WTC11 (cell line): ENCODE results near the gene ASB5. TPM values are rescaled to one million over a fixed set of nuclear protein-coding genes. Genes with fewer than 3 reads are reported as not detected.

Experiments used
- ATAC-seq: fragments of 200-7000 bp; cut with Tn5 transposase; 2 replicates; pipeline ENCODE4 v1.10.0; 2021; ENCODE audit warnings: mild to moderate bottlenecking, moderate library complexity
- CTCF ChIA-PET: fragments of 300-600 bp; sonication (Branson Sonifier 250); formaldehyde crosslinking; loops from one replicate; lab custom pipeline; 2021; ENCODE audit warnings: antibody characterized with exemption; lab: Charles Lee
- POLR2A ChIA-PET: fragments of 350-600 bp; sonication (Branson Sonifier 250); formaldehyde crosslinking; loops from one replicate; lab custom pipeline; 2021; ENCODE audit warnings: antibody characterized with exemption; lab: Charles Lee
- DNase-seq: peaks from one replicate; pipeline ENCODE4 v3.0.0; 2021; ENCODE audit warnings: low spot score
- H3K27ac Mint-ChIP-seq: 2 replicates; pipeline ENCODE4 v1.8.0; 2021; ENCODE audit warnings: mixed read lengths
- H3K27me3 Mint-ChIP-seq: 2 replicates; pipeline ENCODE4 v1.8.0; 2021; ENCODE audit warnings: low read depth, mild to moderate bottlenecking, moderate library complexity, mixed read lengths
- H3K36me3 Mint-ChIP-seq: 2 replicates; pipeline ENCODE4 v1.8.0; 2021; ENCODE audit warnings: mixed read lengths
- H3K4me1 Mint-ChIP-seq: 2 replicates; pipeline ENCODE4 v1.8.0; 2022; ENCODE audit warnings: mixed read lengths
- H3K4me3 Mint-ChIP-seq: 2 replicates; pipeline ENCODE4 v1.8.0; 2021; ENCODE audit warnings: mild to moderate bottlenecking, moderate library complexity, mixed read lengths
- H3K9me3 Mint-ChIP-seq: 2 replicates; pipeline ENCODE4 v1.8.0; 2021; ENCODE audit warnings: mixed read lengths
- CREM ChIP-seq: sonication (generic); formaldehyde crosslinking; IDR thresholded peaks from 2 replicates; pipeline ENCODE4 v1.8.1; 2022; ENCODE audit warnings: mild to moderate bottlenecking, missing genetic modification reagents, moderate library complexity
- FOXK1 ChIP-seq: sonication (generic); formaldehyde crosslinking; IDR thresholded peaks from 2 replicates; pipeline ENCODE4 v1.8.0; 2022; ENCODE audit warnings: mild to moderate bottlenecking, moderate library complexity, missing genetic modification reagents
- GABPB1 ChIP-seq: sonication (generic); formaldehyde crosslinking; IDR thresholded peaks from 2 replicates; pipeline ENCODE4 v1.8.1; 2023; ENCODE audit warnings: mild to moderate bottlenecking, missing genetic modification reagents
- HMGA2 ChIP-seq: fragments of 250-450 bp; sonication (Bioruptor Pico); IDR thresholded peaks from 2 replicates; pipeline ENCODE4 v1.4.0; 2021; ENCODE audit warnings: mild to moderate bottlenecking, moderate library complexity
- MXD4 ChIP-seq: fragments of 250-450 bp; sonication (Bioruptor Pico); IDR thresholded peaks from 2 replicates; pipeline ENCODE4 v1.8.0; 2021; ENCODE audit warnings: mild to moderate bottlenecking, moderate library complexity, borderline replicate concordance
- MYBL2 ChIP-seq: sonication (generic); formaldehyde crosslinking; IDR thresholded peaks from 2 replicates; pipeline ENCODE4 v1.8.1; 2023; ENCODE audit warnings: mild to moderate bottlenecking, moderate library complexity, missing genetic modification reagents
- OVOL2 ChIP-seq: fragments of 250-450 bp; sonication (Bioruptor Pico); IDR thresholded peaks from 2 replicates; pipeline ENCODE4 v1.9.0; 2021; ENCODE audit warnings: mild to moderate bottlenecking, borderline replicate concordance
- PRRX2 ChIP-seq: fragments of 250-450 bp; sonication (Bioruptor Pico); IDR thresholded peaks from 2 replicates; pipeline ENCODE4 v1.8.0; 2021; ENCODE audit warnings: mild to moderate bottlenecking
- RELA ChIP-seq: sonication (generic); formaldehyde crosslinking; IDR thresholded peaks from 2 replicates; pipeline ENCODE4 v1.8.1; 2022; ENCODE audit warnings: missing genetic modification reagents, mild to moderate bottlenecking, borderline replicate concordance
- TEAD1 ChIP-seq: sonication (generic); formaldehyde crosslinking; IDR thresholded peaks from 2 replicates; pipeline ENCODE4 v1.8.0; 2022; ENCODE audit warnings: mild to moderate bottlenecking, missing genetic modification reagents
- TEAD4 ChIP-seq: sonication (generic); formaldehyde crosslinking; IDR thresholded peaks from 2 replicates; pipeline ENCODE4 v1.8.0; 2022; ENCODE audit warnings: mild to moderate bottlenecking, missing genetic modification reagents
- TP53 ChIP-seq: sonication (generic); formaldehyde crosslinking; IDR thresholded peaks from 2 replicates; pipeline ENCODE4 v1.8.1; 2023; ENCODE audit warnings: mild to moderate bottlenecking, missing genetic modification reagents
- ZNF396 ChIP-seq: fragments of 250-450 bp; sonication (Bioruptor Pico); IDR thresholded peaks from 2 replicates; pipeline ENCODE4 v1.8.0; 2021; ENCODE audit warnings: mild to moderate bottlenecking, moderate library complexity, borderline replicate concordance
- ZNF423 ChIP-seq: fragments of 250-450 bp; sonication (Bioruptor Pico); IDR thresholded peaks from 2 replicates; pipeline ENCODE4 v2.1.2; 2022; ENCODE audit warnings: mild to moderate bottlenecking, moderate library complexity
- ZNF671 ChIP-seq: fragments of 250-450 bp; sonication (Bioruptor Pico); IDR thresholded peaks from 2 replicates; pipeline ENCODE4 v1.8.0; 2021; ENCODE audit warnings: mild to moderate bottlenecking
- total RNA-seq: library from RNA; stranded (reverse); gene quantifications from 3 replicates; pipeline ENCODE4 v1.2.3, GENCODE V29; 2021
- TF ChIP-seq, protein P1 (sequence below): sonication (generic); formaldehyde crosslinking; IDR thresholded peaks from 2 replicates; pipeline ENCODE4 v1.8.0; 2023; ENCODE audit warnings: mild to moderate bottlenecking, missing genetic modification reagents
- TF ChIP-seq, protein P2 (sequence below): sonication (generic); formaldehyde crosslinking; IDR thresholded peaks from 2 replicates; pipeline ENCODE4 v1.8.0; 2022; ENCODE audit warnings: mild to moderate bottlenecking, missing genetic modification reagents
- TF ChIP-seq, protein P3 (sequence below): sonication (generic); formaldehyde crosslinking; IDR thresholded peaks from 2 replicates; pipeline ENCODE4 v1.8.1; 2022; ENCODE audit warnings: low read depth, mild to moderate bottlenecking, moderate library complexity, missing genetic modification reagents, borderline replicate concordance
- TF ChIP-seq, protein P4 (sequence below): fragments of 250-450 bp; sonication (Bioruptor Pico); IDR thresholded peaks from 2 replicates; pipeline ENCODE4 v1.9.0; 2021; ENCODE audit warnings: mild to moderate bottlenecking, borderline replicate concordance
- TF ChIP-seq, protein P5 (sequence below): sonication (generic); formaldehyde crosslinking; IDR thresholded peaks from 2 replicates; pipeline ENCODE4 v1.8.0; 2022; ENCODE audit warnings: mild to moderate bottlenecking, missing genetic modification reagents
- TF ChIP-seq, protein P6 (sequence below): sonication (generic); formaldehyde crosslinking; IDR thresholded peaks from 2 replicates; pipeline ENCODE4 v1.8.1; 2023; ENCODE audit warnings: mild to moderate bottlenecking, missing genetic modification reagents
- TF ChIP-seq, protein P7 (sequence below): sonication (generic); formaldehyde crosslinking; IDR thresholded peaks from 2 replicates; pipeline ENCODE4 v1.8.0; 2022; ENCODE audit warnings: mild to moderate bottlenecking, missing genetic modification reagents

ASB5 gene
- total RNA-seq, 1 experiment from 2014 or later: not detected

DNA sequence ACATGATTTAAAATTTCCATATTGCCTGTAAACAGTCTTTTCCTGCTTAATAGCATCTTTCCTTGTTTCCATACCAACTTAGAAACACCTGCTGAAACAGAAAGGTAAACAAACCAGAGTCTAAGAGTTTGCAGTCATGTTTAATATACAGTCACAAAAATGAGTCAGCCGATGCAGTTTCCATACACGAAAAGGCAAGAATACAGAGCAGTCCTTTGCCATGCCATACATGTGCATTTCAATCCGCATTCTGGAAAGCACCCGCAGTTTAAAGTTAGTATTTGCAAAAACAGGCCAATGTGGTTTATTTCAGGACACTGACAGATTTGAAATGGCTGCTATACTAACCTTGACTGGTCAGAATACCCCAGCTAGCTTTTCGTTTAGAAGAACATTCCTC lies 32.1 kb downstream of the ASB5 start (continued):
- no peak for TF ChIP-seq MYBL2 (CRISPR knock-in tag)
- TF ChIP-seq, protein P1, sequence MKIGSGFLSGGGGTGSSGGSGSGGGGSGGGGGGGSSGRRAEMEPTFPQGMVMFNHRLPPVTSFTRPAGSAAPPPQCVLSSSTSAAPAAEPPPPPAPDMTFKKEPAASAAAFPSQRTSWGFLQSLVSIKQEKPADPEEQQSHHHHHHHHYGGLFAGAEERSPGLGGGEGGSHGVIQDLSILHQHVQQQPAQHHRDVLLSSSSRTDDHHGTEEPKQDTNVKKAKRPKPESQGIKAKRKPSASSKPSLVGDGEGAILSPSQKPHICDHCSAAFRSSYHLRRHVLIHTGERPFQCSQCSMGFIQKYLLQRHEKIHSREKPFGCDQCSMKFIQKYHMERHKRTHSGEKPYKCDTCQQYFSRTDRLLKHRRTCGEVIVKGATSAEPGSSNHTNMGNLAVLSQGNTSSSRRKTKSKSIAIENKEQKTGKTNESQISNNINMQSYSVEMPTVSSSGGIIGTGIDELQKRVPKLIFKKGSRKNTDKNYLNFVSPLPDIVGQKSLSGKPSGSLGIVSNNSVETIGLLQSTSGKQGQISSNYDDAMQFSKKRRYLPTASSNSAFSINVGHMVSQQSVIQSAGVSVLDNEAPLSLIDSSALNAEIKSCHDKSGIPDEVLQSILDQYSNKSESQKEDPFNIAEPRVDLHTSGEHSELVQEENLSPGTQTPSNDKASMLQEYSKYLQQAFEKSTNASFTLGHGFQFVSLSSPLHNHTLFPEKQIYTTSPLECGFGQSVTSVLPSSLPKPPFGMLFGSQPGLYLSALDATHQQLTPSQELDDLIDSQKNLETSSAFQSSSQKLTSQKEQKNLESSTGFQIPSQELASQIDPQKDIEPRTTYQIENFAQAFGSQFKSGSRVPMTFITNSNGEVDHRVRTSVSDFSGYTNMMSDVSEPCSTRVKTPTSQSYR: no peak

DNA sequence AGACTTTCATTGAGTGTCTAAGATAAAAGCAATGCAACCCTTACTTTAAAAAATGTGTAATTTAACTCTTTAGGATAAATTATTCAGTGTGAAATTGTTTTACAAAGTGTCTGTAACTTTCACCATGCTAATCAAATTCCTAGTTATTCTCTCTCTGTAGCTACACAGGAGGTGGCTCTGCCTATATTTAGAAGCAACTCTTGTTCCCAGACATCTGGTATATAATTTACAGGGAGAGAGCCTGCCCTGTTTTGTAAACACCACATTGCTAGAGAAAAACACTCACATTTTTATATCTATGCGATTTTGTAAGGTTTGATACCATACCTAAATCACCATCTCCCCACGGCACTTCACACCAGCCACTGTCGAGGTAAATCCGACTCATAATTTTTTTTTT lies 38.2 kb downstream of the ASB5 start:
- no peak for TF ChIP-seq PRRX2
- TF ChIP-seq, protein P2, sequence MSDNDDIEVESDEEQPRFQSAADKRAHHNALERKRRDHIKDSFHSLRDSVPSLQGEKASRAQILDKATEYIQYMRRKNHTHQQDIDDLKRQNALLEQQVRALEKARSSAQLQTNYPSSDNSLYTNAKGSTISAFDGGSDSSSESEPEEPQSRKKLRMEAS (CRISPR knock-in tag): no peak
- TF ChIP-seq, protein P3, sequence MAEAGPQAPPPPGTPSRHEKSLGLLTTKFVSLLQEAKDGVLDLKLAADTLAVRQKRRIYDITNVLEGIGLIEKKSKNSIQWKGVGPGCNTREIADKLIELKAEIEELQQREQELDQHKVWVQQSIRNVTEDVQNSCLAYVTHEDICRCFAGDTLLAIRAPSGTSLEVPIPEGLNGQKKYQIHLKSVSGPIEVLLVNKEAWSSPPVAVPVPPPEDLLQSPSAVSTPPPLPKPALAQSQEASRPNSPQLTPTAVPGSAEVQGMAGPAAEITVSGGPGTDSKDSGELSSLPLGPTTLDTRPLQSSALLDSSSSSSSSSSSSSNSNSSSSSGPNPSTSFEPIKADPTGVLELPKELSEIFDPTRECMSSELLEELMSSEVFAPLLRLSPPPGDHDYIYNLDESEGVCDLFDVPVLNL (CRISPR knock-in tag): no peak
- TF ChIP-seq RELA: no peak
- no peak for TF ChIP-seq HMGA2 (CRISPR knock-in tag)
- no peak for TF ChIP-seq FOXK1 (CRISPR knock-in tag)
- no peak for TF ChIP-seq TP53 (CRISPR knock-in tag)
- TF ChIP-seq ZNF671 (CRISPR knock-in tag): no peak
- TF ChIP-seq OVOL2: no peak
- TF ChIP-seq, protein P4, sequence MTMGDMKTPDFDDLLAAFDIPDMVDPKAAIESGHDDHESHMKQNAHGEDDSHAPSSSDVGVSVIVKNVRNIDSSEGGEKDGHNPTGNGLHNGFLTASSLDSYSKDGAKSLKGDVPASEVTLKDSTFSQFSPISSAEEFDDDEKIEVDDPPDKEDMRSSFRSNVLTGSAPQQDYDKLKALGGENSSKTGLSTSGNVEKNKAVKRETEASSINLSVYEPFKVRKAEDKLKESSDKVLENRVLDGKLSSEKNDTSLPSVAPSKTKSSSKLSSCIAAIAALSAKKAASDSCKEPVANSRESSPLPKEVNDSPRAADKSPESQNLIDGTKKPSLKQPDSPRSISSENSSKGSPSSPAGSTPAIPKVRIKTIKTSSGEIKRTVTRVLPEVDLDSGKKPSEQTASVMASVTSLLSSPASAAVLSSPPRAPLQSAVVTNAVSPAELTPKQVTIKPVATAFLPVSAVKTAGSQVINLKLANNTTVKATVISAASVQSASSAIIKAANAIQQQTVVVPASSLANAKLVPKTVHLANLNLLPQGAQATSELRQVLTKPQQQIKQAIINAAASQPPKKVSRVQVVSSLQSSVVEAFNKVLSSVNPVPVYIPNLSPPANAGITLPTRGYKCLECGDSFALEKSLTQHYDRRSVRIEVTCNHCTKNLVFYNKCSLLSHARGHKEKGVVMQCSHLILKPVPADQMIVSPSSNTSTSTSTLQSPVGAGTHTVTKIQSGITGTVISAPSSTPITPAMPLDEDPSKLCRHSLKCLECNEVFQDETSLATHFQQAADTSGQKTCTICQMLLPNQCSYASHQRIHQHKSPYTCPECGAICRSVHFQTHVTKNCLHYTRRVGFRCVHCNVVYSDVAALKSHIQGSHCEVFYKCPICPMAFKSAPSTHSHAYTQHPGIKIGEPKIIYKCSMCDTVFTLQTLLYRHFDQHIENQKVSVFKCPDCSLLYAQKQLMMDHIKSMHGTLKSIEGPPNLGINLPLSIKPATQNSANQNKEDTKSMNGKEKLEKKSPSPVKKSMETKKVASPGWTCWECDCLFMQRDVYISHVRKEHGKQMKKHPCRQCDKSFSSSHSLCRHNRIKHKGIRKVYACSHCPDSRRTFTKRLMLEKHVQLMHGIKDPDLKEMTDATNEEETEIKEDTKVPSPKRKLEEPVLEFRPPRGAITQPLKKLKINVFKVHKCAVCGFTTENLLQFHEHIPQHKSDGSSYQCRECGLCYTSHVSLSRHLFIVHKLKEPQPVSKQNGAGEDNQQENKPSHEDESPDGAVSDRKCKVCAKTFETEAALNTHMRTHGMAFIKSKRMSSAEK (CRISPR knock-in tag): no peak
- TF ChIP-seq TEAD1 (CRISPR knock-in tag): no peak
- TF ChIP-seq CREM: no peak
- ATAC-seq: no peak
- Mint-ChIP-seq H3K27ac (no peak overlapping the region), H3K27me3 (no peaks in the 10 kb centered on the region), H3K4me3 (no peak overlapping the region), H3K9me3 (0 out of 2 replicates have a peak, but pooled peaks cover 5% of the 10 kb centered on the region), H3K36me3 (no peaks in the 10 kb centered on the region), H3K4me1 (peaks cover 18% of the 10 kb centered on the region)
- no peak for DNase-seq
- POLR2A ChIA-PET: no interaction called here
- CTCF ChIA-PET: no interaction called here

DNA sequence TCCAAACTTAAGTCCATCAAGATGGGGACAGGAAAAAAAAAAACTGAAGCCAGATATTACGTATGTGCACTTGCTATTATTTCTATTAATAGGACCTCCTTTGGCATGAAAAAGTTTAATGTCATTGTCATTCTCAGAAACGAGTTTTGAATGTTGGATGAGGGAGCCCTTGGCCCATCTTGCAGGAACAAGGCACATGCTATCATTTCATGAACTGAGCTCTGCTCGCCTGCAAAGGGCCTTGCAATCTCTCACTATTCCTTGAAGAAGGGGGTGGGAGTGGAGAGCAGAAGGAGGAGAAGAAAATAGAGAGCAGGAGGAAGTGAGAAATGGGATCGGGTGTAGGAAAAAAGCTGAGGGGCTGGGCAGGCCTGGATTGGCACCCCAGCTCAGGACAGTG lies 39.4 kb downstream of the ASB5 start:
- POLR2A ChIA-PET: no interaction called here
- CTCF ChIA-PET: interaction anchor here (1.1 kb wide), 1 partner anchor 47 kb away, joined by 4 read pairs; no protein-coding TSS in a partner anchor
- H3K36me3 Mint-ChIP-seq: no peaks in the 10 kb centered on the region
- ATAC-seq (no peak), DNase-seq (no peak)
- H3K27me3 Mint-ChIP-seq: no peaks in the 10 kb centered on the region
- 0 out of 2 replicates have a peak, but pooled peaks cover 4% of the 10 kb centered on the region for H3K9me3 Mint-ChIP-seq
- no peak overlapping the region for H3K27ac Mint-ChIP-seq
- H3K4me1 Mint-ChIP-seq: peaks cover 18% of the 10 kb centered on the region
- H3K4me3 Mint-ChIP-seq: no peak overlapping the region
- TF ChIP-seq ZNF396 (CRISPR knock-in tag) (no peak), TEAD4 (CRISPR knock-in tag) (no peak), MXD4 (CRISPR knock-in tag) (no peak), GABPB1 (CRISPR knock-in tag) (no peak), ZNF423 (CRISPR knock-in tag) (no peak)
- TF ChIP-seq, protein P5, sequence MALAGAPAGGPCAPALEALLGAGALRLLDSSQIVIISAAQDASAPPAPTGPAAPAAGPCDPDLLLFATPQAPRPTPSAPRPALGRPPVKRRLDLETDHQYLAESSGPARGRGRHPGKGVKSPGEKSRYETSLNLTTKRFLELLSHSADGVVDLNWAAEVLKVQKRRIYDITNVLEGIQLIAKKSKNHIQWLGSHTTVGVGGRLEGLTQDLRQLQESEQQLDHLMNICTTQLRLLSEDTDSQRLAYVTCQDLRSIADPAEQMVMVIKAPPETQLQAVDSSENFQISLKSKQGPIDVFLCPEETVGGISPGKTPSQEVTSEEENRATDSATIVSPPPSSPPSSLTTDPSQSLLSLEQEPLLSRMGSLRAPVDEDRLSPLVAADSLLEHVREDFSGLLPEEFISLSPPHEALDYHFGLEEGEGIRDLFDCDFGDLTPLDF: no peak
- TF ChIP-seq, protein P6, sequence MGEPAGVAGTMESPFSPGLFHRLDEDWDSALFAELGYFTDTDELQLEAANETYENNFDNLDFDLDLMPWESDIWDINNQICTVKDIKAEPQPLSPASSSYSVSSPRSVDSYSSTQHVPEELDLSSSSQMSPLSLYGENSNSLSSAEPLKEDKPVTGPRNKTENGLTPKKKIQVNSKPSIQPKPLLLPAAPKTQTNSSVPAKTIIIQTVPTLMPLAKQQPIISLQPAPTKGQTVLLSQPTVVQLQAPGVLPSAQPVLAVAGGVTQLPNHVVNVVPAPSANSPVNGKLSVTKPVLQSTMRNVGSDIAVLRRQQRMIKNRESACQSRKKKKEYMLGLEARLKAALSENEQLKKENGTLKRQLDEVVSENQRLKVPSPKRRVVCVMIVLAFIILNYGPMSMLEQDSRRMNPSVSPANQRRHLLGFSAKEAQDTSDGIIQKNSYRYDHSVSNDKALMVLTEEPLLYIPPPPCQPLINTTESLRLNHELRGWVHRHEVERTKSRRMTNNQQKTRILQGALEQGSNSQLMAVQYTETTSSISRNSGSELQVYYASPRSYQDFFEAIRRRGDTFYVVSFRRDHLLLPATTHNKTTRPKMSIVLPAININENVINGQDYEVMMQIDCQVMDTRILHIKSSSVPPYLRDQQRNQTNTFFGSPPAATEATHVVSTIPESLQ (CRISPR knock-in tag): no peak
- TF ChIP-seq, protein P7, sequence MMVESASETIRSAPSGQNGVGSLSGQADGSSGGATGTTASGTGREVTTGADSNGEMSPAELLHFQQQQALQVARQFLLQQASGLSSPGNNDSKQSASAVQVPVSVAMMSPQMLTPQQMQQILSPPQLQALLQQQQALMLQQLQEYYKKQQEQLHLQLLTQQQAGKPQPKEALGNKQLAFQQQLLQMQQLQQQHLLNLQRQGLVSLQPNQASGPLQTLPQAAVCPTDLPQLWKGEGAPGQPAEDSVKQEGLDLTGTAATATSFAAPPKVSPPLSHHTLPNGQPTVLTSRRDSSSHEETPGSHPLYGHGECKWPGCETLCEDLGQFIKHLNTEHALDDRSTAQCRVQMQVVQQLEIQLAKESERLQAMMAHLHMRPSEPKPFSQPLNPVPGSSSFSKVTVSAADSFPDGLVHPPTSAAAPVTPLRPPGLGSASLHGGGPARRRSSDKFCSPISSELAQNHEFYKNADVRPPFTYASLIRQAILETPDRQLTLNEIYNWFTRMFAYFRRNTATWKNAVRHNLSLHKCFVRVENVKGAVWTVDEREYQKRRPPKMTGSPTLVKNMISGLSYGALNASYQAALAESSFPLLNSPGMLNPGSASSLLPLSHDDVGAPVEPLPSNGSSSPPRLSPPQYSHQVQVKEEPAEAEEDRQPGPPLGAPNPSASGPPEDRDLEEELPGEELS (CRISPR knock-in tag): no peak
